Adipose tissue (tissue), 3 donors: ENCODE data around the gene USP31. TPM values are rescaled to one million over a fixed set of nuclear protein-coding genes. Genes with fewer than 3 reads are reported as not detected.

ENCODE experiments used
- H3K27ac ChIP-seq: one replicate; pipeline ENCODE4 v1.5.1; 2013; ENCODE audit warnings: low read depth, low read length
- WGBS, 3 donors: extraction: QIAGEN DNeasy Blood & Tissue Kit; methylation state at CpG; one replicate each; pipeline ENCODE4 v1.1.7; 2013; 5-methylcytosine and 5-hydroxymethylcytosine counted together
- polyA plus RNA-seq, 3 donors: library from polyadenylated mRNA; stranded (reverse); fragments of 200-250 nt; gene quantifications; one replicate each; pipeline ENCODE4 v1.2.3, GENCODE V29; 2013
- donor health status: healthy with polysubstance abuse.
- donor health status: Bipolar disorder and iron deficiency.
- donor health status: healthy.

Gene USP31
- polyA plus RNA-seq, 3 donors = 1.7 to 3.3 (median 2.7) TPM

GRCh38 chr16:23055481-23055880 lies 93.8 kb downstream of the USP31 start:
- 73 to 86% (median 79%) methylated on average over 3 of the region's 3 CpGs for WGBS, 3 donors
- no peak overlapping the region for H3K27ac ChIP-seq

- H3K27ac ChIP-seq = no peak overlapping the region
- WGBS, 3 donors = 69 to 80% (median 79%) methylated on average over 4 of the region's 4 CpGs
Measured at GRCh38 chr16:23052908-23053580, 96.2 kb downstream of the USP31 start.

GRCh38 chr16:23052221-23052620 lies 97.0 kb downstream of the USP31 start:
- H3K27ac ChIP-seq = no peak overlapping the region
- 47 to 70% (median 59%) methylated on average over 13 of the region's 13 CpGs for WGBS, 3 donors

DNA sequence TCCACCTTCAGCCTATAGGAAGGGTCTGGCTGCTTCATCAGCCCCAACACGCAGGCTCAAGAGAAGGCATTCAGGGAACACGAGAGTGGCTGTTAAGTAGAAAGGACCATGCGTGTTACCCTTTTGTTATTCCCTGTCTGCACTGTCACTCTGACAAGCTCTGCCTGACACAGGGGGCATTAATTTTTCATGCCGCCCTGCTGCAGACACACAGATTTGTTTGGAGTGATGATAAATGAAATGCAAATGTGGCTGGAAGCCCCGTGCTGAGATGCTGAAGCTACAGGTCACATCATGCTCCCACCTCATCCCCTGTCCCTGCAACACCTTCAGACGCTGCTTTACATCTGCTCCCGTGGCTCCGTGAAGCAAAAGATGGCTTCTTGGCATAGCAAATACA lies 97.7 kb downstream of the USP31 start:
- 64 to 74% (median 65%) methylated on average over 8 of the region's 8 CpGs for WGBS, 3 donors
- H3K27ac ChIP-seq = no peak overlapping the region

DNA sequence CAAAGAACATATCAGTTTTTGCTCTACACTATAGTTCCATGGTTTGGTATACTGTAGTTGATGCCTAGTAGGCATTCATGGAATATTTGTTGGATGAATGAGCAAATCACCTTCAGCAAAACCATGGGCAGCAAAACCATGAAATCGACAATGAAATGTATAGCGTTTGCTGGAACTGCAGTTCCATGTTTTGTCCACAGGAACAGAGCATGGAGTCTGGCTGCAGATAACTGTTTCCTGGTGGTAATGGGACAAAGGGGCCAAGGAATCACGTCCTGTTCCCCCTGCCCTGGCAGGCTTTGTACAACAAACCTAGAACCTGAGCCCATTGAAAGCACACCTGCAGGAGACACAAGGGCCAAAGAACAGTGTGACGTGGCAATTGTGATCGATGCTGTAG lies 101.1 kb downstream of the USP31 start:
- no peak overlapping the region for H3K27ac ChIP-seq
- 69 to 74% (median 72%) methylated on average over 5 of the region's 5 CpGs for WGBS, 3 donors

- H3K27ac ChIP-seq = no peak overlapping the region
- 37 to 73% (median 62%) methylated on average over 1 of the region's 1 CpG for WGBS, 3 donors
Measured at GRCh38 chr16:23045025-23045424, 104.2 kb downstream of the USP31 start.

DNA sequence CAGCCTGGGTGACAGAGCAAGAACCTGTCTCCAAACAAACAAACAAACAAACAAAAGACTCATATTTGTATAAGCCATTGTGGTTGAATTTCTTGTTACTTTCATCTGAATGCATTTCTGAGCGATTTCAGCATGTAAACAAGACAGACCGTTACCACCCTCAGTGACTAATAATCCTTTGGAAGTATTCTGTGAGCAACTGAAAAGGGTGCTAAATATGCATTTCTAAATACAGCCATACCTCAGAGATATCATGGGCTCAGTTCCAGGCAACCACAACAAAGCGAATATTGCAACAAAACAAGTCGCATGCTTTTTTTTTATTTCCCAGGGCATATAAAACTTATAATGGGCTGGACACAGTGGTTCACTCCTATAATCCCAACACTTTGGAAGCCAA lies 109.0 kb downstream of the USP31 start:
- H3K27ac ChIP-seq = no peak overlapping the region
- WGBS, 3 donors = 80 to 85% (median 80%) methylated on average over 4 of the region's 4 CpGs

GRCh38 chr16:23039118-23039517 lies 110.1 kb downstream of the USP31 start:
- WGBS, 3 donors = 55 to 79% (median 77%) methylated on average over 4 of the region's 4 CpGs
- H3K27ac ChIP-seq = no peak overlapping the region

DNA sequence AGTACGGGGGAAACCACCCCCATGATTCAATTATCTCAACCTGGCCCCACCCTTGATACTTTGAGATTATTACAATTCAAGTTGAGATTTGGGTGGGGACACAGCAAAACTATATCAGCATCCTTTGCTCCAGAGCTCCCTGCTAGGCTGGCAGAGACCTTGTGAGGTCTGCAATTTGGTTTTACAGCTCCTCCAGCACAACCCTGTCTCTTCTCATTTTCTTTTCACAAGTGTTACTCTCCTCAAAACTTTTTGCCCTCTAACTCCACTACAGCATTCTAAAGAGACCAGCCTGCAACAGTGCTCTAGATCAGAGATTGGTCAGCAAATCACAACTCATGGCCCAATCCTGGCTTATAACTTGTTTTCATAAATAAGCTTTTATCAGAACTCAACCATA lies 114.0 kb downstream of the USP31 start:
- H3K27ac ChIP-seq = no peak overlapping the region
- 0 to 42% (median 0%) methylated on average over 1 of the region's 1 CpG for WGBS, 3 donors

DNA sequence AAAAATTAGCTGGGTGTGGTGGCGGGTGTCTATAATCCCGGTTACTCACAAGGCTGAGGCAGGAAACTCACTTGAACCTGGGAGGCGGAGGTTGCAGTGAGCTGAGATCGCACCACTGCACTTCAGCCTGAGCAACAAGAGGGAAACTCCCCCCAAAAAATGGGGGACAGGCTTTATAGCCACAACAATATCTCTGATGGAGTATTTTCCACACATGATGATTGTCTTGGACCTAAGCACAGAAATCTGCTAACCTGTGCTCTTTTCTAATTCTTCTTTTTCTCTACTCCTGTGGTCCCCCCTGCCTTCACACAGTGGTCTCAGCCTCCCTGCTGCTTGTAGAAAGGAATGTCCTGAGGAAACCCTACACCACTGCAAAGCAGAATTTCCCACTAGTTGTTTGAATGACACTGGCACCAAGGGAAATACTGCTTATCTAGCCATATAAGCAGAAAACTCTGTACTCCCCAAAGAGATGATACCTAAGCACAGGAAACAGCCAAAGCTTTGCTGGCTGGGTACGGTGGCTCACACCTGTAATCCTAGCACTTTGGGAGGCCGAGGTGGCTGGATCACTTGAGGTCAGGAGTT lies 117.6 kb downstream of the USP31 start:
- WGBS, 3 donors = 54 to 56% (median 55%) methylated on average over 6 of the region's 6 CpGs
- H3K27ac ChIP-seq = no peak overlapping the region

GRCh38 chr16:23029733-23030420 lies 119.4 kb downstream of the USP31 start:
- WGBS, 3 donors = 58 to 65% (median 62%) methylated on average over 6 of the region's 6 CpGs
- no peak overlapping the region for H3K27ac ChIP-seq

DNA sequence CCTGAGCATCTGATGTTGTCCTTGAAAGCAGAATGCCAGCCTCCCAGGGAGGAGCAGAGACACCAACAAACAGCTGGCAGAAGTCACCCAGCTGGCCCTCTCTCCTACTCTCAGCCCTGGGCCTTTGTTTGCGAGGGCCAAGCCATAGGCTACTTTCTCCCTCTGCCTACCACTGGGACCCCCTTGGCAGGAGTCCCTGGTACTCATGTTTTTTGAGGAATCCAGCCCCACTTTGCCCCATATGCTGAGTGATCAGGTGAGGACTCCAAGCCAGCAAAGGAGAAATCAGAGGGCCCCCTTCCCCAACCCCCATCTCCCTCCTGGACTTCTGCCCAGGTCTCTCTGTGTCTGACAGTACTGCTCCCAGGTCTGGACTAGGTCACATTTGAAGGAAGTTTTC lies 121.9 kb downstream of the USP31 start:
- WGBS, 3 donors = 92 to 93% (median 92%) methylated on average over 1 of the region's 1 CpG
- no peak overlapping the region for H3K27ac ChIP-seq

DNA sequence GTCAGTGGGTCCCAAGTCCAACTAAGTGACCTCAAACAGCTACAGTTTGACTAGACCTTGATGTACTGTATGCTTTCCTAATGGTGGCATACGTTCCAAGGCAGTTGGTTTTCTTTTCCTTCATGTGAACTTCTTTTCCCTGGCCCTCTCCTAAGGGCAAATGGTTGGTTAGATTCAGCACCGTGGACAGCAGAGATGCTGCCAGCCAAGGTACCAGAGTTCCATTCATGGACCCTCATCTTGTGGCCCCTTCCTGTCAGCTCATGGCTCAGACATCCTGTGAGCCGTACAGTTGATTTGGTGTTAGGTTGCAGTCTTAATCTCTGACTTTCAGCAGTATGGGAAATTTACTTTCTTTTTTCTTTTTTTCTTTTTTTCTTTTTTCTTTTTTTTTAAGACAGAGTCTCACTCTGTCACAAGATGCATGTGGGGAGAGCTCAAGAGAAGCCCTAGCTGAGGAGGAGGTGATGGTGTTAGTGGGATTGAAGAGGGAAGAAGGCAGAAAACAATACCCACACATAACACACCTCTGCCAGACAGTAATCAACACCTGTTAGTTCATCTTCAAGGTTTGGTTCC lies 122.4 kb downstream of the USP31 start:
- 14 to 22% (median 19%) methylated on average over 3 of the region's 3 CpGs for WGBS, 3 donors
- H3K27ac ChIP-seq = no peak overlapping the region

DNA sequence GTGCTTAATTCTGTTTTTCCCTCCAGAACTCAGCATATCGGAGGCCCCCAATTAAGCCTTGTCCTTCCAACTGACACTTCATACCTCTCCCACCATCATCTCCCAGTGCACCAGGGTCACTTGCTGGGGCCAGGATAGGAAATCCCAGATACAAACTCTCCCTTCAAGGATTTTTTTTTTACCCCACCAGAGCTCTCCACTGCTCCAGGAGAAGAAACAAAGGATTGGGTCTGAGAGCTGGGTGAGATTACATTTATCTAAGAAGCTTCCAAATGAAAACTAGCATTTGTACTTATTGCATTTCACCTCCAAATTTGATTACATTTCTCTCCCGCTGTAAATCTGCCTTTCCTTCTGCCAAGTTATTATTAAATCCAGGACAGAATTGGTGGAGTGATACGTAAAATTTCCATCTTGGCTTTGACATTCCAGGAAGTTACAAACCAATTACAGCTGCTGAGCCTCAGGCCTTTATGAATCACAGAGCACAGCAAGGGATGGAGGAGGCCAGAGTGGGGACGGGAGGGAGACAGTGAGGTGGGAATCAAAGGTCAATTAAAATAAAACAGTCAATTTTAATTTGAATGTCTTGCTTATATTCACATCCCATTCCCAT lies 123.5 kb downstream of the USP31 start:
- WGBS, 3 donors = 53 to 74% (median 70%) methylated on average over 4 of the region's 4 CpGs
- H3K27ac ChIP-seq = no peak overlapping the region

GRCh38 chr16:23024044-23024443 lies 125.2 kb downstream of the USP31 start:
- WGBS, 3 donors = 72 to 81% (median 78%) methylated on average over 4 of the region's 4 CpGs
- H3K27ac ChIP-seq = no peak overlapping the region

DNA sequence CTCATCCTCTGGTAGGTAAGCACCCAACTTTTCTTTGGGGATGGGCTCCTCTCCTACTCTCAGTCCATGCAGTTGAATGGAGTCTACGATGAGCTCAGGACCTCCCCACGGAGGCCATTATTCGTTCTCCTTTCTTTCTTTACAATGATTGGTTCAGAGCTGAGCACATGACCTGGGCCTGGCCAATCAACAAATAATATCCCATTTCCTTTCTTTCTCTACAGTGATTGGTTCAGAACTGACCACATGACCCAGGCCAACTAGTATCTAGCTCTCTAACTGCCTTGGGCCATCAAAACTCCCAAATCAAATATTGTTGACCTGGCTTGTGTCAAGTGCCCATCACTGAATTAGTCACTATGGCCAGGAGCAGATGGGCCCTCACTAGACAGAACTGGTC lies 129.2 kb downstream of the USP31 start:
- 83 to 96% (median 89%) methylated on average over 3 of the region's 3 CpGs for WGBS, 3 donors
- no peak overlapping the region for H3K27ac ChIP-seq

GRCh38 chr16:23016368-23016767 lies 132.9 kb downstream of the USP31 start:
- WGBS, 3 donors = 42 to 81% (median 76%) methylated on average over 1 of the region's 1 CpG
- H3K27ac ChIP-seq = no peak overlapping the region

DNA sequence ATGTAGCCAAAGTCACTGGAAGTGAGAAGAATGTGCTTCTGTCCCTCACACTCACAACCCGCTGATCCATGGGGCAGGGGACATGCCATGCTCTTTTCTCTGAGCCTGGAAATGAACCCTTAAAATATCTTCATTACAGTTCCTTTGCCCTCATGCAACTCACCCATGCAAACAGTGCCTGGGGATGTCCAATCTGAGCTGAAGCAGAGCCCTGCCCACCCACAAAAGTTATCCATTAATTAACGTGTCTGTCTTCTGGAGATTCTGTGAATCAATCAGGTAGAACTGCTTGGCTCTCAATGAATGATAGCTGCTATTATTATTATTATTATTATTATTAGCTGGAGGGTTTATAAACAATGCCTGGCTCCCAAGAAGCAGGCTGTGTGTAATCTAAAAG lies 133.7 kb downstream of the USP31 start:
- no peak overlapping the region for H3K27ac ChIP-seq
- 54 to 81% (median 78%) methylated on average over 2 of the region's 2 CpGs for WGBS, 3 donors

GRCh38 chr16:23014592-23014991 lies 134.7 kb downstream of the USP31 start:
- WGBS, 3 donors = 42 to 59% (median 51%) methylated on average over 2 of the region's 2 CpGs
- H3K27ac ChIP-seq = no peak overlapping the region
